ENCODE results near the gene TCF7L2. TPM values are rescaled to one million over a fixed set of nuclear protein-coding genes. Genes with fewer than 3 reads are reported as not detected.
A peak's percentile ranks its signal among the peaks of the same experiment; 100 is the strongest.

Gene TCF7L2
- total and polyA plus RNA-seq, 2 donors = 19.5 to 24.7 TPM

- no peak overlapping the region for H3K4me3 ChIP-seq (ENCODE audit: low read depth, low read length)
- WGBS = 88% methylated on average over 7 of the region's 7 CpGs
- DNase-seq (ENCODE audit: extremely low spot score) = no peak
Observed at GRCh38 chr10:112919721-112920120, 30.3 kb upstream of the TCF7L2 start.

GRCh38 chr10:112926906-112927688 is 22.9 kb upstream of the TCF7L2 start:
- H3K27ac ChIP-seq (ENCODE audit: low read depth) = no peak overlapping the region
- 93% methylated on average over 5 of the region's 5 CpGs for WGBS
- no peak overlapping the region for H3K4me3 ChIP-seq (ENCODE audit: low read depth, low read length)
- no peaks in the 10 kb centered on the region for H3K36me3 ChIP-seq (ENCODE audit: insufficient read depth)
- no peaks in the 10 kb centered on the region for H3K4me1 ChIP-seq (ENCODE audit: insufficient read depth)
- DNase-seq (ENCODE audit: extremely low spot score) = no peak

More at GRCh38 chr10:112919721-112920120, 30.3 kb upstream of the TCF7L2 start:
- Histone ChIP-seq H3K36me3 (ENCODE audit: insufficient read depth) (no peaks in the 10 kb centered on the region), H3K4me1 (ENCODE audit: insufficient read depth) (no peaks in the 10 kb centered on the region), H3K27ac (ENCODE audit: low read depth) (no peak overlapping the region)

DNA sequence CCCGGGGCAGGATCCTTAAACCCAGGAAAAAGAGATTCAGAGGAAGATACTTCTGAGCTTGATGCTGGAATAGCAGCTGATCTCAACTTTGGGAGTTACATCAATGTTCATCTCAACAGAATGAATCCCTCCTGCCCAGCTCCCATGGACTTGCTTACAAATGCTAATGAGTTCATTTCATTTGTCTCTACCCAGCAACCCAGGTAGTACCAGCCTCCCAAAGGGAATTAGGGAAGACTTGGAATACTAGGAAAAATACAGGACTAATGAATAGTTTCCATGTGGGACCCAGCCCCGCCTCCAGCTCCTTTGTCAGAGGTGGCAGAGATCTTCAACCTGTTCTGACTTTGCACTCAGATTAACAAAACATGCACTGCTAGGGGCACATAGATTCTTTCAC is 22.1 kb upstream of the TCF7L2 start:
- Histone ChIP-seq H3K27ac (ENCODE audit: low read depth) (no peak overlapping the region), H3K4me1 (ENCODE audit: insufficient read depth) (no peaks in the 10 kb centered on the region), H3K36me3 (ENCODE audit: insufficient read depth) (no peaks in the 10 kb centered on the region), H3K4me3 (ENCODE audit: low read depth, low read length) (no peak overlapping the region)
- 84% methylated on average over 2 of the region's 2 CpGs for WGBS
- DNase-seq (ENCODE audit: extremely low spot score) = no peak

DNA sequence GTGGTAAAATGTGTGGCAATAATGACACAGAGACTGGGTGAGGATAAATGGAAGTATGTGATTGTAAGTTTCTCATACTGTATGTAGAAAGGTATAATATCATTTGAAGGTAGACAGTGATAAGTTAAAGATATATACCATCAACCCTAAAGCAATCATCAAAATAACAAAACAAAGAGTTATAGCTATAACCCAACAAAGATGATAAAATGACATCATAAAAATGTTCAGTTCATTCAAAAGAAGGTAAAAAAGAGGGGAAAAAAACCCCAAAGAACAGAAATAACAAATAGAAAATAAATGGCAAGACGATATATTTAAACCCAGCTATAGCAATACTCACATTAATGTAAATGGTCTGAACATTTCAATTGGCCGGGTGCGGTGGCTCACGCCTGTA is 17.4 kb upstream of the TCF7L2 start:
- WGBS = 98% methylated on average over 4 of the region's 4 CpGs
- no peak for DNase-seq (ENCODE audit: extremely low spot score)
- no peaks in the 10 kb centered on the region for H3K36me3 ChIP-seq (ENCODE audit: insufficient read depth)
- no peaks in the 10 kb centered on the region for H3K4me1 ChIP-seq (ENCODE audit: insufficient read depth)
- H3K27ac ChIP-seq (ENCODE audit: low read depth) = no peak overlapping the region
- no peak overlapping the region for H3K4me3 ChIP-seq (ENCODE audit: low read depth, low read length)

GRCh38 chr10:112934193-112934592 is 15.9 kb upstream of the TCF7L2 start:
- no peaks in the 10 kb centered on the region for H3K36me3 ChIP-seq (ENCODE audit: insufficient read depth)
- H3K4me3 ChIP-seq (ENCODE audit: low read depth, low read length) = no peak overlapping the region
- H3K4me1 ChIP-seq (ENCODE audit: insufficient read depth) = no peaks in the 10 kb centered on the region
- 53% methylated on average over 2 of the region's 2 CpGs for WGBS
- H3K27ac ChIP-seq (ENCODE audit: low read depth) = no peak overlapping the region
- no peak for DNase-seq (ENCODE audit: extremely low spot score)

DNA sequence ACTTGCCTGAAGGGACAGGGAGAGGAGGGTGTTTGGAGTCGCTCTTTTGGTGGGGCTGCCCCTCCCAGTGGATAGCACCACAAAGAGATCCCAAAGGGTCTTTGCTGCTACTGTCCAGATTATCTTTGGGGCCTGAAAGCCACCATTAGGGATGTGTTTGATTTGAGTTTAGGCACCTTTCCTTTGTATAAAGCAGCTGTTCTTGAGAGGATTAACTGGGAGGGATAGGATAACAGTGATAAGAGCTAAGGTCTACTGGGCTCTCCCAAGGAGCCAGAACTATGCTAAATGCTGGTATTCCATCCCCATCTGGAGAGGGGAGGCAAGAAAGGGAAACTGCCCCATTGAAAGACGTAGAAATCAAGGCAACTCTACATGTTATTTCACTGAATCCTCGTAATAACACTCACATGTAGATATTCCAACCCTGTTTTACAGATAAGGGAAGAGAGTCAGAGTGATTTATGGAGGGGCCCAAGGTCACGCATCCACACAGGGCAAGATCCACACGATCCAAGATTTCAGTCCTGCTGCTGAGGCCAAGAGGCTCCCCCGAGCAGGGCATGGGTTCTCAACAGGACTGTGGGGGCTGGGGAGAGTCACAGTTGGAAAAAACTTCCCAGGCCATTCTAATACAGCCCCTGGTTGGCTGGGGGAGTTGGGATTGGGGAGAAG is 11.1 kb upstream of the TCF7L2 start:
- WGBS = 78% methylated on average over 6 of the region's 6 CpGs

GRCh38 chr10:112945811-112946210 is 4.2 kb upstream of the TCF7L2 start:
- Histone ChIP-seq H3K4me1 (ENCODE audit: insufficient read depth) (no peaks in the 10 kb centered on the region), H3K36me3 (ENCODE audit: insufficient read depth) (no peaks in the 10 kb centered on the region), H3K4me3 (ENCODE audit: low read depth, low read length) (no peak overlapping the region), H3K27ac (ENCODE audit: low read depth) (no peak overlapping the region)
- WGBS = 24% methylated on average over 5 of the region's 5 CpGs
- no peak for DNase-seq (ENCODE audit: extremely low spot score)

More for the DNA sequence above, 11.1 kb upstream of the TCF7L2 start:
- H3K36me3 ChIP-seq (ENCODE audit: insufficient read depth) = no peaks in the 10 kb centered on the region
- H3K27ac ChIP-seq (ENCODE audit: low read depth) = no peak overlapping the region
- H3K4me1 ChIP-seq (ENCODE audit: insufficient read depth) = no peaks in the 10 kb centered on the region
- H3K4me3 ChIP-seq (ENCODE audit: low read depth, low read length) = no peak overlapping the region
- DNase-seq (ENCODE audit: extremely low spot score) = no peak

DNA sequence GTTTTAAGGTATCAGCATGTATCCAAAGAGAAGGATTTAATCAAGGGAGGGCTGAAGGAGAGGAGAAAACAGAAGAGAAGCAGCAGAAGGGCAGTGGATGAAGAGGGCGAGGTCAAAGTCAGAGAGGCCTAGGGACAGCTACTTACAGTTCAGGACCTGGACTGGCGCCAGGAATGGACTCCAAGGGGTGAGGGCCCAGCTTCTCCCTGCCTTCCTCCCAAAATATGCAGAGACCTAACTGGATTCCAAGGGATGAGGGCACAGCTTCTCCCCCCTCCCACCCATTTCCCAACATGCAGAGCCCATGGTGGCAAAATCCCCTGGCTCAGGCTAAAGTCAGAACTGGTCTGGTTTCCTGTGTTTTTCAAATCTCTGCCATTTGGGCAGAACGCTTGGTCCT is 3.4 kb upstream of the TCF7L2 start:
- Histone ChIP-seq H3K4me1 (ENCODE audit: insufficient read depth) (no peaks in the 10 kb centered on the region), H3K4me3 (ENCODE audit: low read depth, low read length) (no peak overlapping the region), H3K27ac (ENCODE audit: low read depth) (no peak overlapping the region), H3K36me3 (ENCODE audit: insufficient read depth) (no peaks in the 10 kb centered on the region)
- 91% methylated on average over 3 of the region's 3 CpGs for WGBS
- no peak for DNase-seq (ENCODE audit: extremely low spot score)

DNA sequence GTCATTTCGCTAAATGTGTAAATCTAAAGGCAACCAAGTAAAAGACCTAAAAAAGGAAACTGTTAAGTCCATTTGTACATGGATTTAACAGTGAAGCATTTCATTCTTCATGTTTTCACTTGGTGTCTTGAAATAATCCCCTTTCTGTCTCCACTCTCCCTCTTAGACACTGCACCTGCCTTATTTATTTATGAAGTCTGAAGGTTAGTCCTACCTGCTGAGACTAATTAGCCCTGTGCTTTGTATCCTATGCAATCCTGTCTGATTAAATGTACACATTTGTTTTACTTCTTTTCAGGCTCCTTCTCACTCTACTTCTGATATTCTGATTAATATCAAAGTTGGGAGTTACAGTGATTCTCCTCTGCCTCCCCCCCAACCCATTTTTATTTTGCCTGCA is 1.9 kb upstream of the TCF7L2 start:
- Histone ChIP-seq H3K36me3 (ENCODE audit: insufficient read depth) (no peaks in the 10 kb centered on the region), H3K27ac (ENCODE audit: low read depth) (no peak overlapping the region), H3K4me1 (ENCODE audit: insufficient read depth) (no peaks in the 10 kb centered on the region), H3K4me3 (ENCODE audit: low read depth, low read length) (no peak overlapping the region)
- WGBS = 96% methylated on average over 1 of the region's 1 CpG
- no peak for DNase-seq (ENCODE audit: extremely low spot score)

DNA sequence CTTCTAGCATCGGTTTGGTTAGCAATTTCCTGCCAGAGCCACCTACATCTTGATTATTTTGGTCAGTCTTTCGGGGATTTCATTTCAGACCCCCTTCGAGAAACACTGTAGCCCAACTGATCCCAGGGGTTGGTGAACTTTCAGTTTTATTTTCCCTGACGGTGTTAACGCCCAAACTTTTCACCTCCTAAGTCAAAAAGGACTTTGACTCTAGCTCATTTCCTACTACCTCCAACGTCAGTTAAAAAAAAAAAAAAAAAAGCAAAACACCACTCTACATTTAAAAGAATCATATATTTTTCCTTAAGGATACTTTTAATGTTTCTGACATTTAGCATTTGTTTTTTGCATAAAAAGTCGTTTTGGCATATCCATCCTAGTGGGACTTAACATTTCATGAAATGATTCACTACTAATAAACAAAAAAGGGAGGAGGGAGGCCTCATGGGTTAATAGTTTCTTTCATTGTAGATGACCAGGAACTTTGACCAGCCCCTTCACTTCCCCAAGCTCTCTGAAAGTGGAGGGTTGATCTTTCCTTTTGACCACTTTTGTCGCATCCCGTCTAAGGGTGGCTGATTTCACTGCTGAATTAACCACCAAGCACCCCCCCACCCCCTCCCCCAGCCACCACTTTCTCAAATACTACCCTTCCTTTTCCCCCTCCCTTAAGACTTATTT is 764 bp upstream of the TCF7L2 start:
- 31% methylated on average over 9 of the region's 9 CpGs for WGBS
- DNase-seq (ENCODE audit: extremely low spot score) = no peak

GRCh38 chr10:112950714-112951358 is 789 bp downstream of the TCF7L2 start:
- Histone ChIP-seq H3K4me3 (ENCODE audit: low read depth, low read length) (peak overlapping the region; percentile 98), H3K36me3 (ENCODE audit: insufficient read depth) (no peaks in the 10 kb centered on the region), H3K4me1 (ENCODE audit: insufficient read depth) (no peaks in the 10 kb centered on the region), H3K27ac (ENCODE audit: low read depth) (peak overlapping the region; percentile 97)
- WGBS = under 1% methylated on average over 56 of the region's 56 CpGs
- no peak for DNase-seq (ENCODE audit: extremely low spot score)

More for the DNA sequence above, 764 bp upstream of the TCF7L2 start:
- peak overlapping the region; percentile 57 for H3K27ac ChIP-seq (ENCODE audit: low read depth)
- no peaks in the 10 kb centered on the region for H3K4me1 ChIP-seq (ENCODE audit: insufficient read depth)
- H3K36me3 ChIP-seq (ENCODE audit: insufficient read depth) = no peaks in the 10 kb centered on the region
- H3K4me3 ChIP-seq (ENCODE audit: low read depth, low read length) = peak overlapping the region; percentile 98

DNA sequence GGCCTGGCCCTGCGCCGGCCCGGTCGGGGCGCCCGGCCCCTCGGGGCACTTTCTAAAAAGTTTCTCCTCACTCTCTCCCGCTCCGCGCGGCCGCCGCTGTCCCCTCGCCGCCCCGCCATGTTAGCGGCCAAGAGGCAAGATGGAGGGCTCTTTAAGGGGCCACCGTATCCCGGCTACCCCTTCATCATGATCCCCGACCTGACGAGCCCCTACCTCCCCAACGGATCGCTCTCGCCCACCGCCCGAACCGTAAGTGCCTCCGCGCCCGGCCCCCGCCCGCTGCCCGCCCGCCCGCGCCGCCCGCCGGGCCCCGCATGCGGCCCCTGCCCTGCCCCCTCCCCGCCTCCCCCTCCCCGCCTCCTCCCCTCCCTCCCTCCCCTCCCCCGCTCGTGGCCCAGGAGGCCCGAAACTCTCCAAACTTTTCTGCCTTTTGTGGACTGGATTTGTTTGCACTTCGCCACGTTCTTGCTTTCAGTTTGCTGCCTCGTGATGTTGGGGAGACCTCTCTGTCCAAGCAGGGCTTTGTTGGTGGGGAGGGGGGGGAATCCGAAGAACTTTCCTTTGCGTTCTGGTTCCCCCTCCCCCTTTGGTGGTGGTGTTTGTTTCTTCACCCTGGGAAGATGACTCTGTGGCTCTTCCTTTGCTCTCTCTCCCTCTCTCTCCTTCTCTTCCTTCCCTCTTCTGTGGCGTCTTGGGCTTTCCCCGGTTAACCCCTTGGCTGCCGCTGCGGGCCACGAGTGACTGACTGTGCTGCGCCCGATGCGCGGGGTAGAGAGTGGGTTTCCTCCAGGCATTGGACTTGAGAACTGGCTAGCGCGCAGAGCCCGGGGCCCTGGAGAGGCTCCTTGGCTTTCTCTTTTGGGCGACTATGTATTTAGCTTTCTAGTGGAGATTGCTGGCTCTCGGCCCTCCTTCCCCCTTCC is 1.6 kb downstream of the TCF7L2 start:
- Histone ChIP-seq H3K27ac (ENCODE audit: low read depth) (peak overlapping the region; percentile 97), H3K36me3 (ENCODE audit: insufficient read depth) (no peaks in the 10 kb centered on the region), H3K4me3 (ENCODE audit: low read depth, low read length) (peak overlapping the region; percentile 98), H3K4me1 (ENCODE audit: insufficient read depth) (no peaks in the 10 kb centered on the region)
- no peak for DNase-seq (ENCODE audit: extremely low spot score)
- WGBS = under 1% methylated on average over 65 of the region's 65 CpGs

Measured in urinary bladder (tissue), 4 donors.